ENCODE results near the gene SLC35F6.

DNA sequence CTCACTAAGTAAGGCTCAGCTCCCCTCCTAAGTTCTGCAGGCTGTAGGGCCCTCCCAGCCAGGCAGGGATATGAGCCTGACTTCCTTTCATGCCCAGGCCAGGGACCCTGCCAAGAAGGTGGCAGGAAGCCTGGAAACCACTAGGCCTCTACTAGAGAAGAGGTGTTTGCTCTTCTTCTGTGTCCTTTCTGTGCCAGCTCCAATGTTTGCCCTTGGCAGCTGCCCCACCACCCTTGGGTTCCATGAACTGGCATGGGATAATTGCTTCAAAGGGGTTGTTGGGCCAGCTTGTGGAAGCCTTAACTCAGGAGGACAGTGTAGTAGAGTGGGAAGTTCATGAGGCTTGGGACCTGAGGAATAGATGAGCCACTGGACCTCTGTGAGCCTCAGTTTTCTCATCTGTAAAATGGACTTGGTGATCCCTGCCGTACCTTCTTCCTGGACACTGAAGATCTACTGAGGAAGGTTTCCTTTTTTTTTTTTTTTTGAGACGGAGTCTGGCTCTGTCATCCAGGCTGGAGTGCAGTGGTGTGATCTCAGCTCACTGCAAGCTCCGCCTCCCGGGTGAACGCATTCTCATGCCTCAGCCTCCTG, 3.9 kb downstream of the SLC35F6 start:
- TF ChIP-seq, protein P1, sequence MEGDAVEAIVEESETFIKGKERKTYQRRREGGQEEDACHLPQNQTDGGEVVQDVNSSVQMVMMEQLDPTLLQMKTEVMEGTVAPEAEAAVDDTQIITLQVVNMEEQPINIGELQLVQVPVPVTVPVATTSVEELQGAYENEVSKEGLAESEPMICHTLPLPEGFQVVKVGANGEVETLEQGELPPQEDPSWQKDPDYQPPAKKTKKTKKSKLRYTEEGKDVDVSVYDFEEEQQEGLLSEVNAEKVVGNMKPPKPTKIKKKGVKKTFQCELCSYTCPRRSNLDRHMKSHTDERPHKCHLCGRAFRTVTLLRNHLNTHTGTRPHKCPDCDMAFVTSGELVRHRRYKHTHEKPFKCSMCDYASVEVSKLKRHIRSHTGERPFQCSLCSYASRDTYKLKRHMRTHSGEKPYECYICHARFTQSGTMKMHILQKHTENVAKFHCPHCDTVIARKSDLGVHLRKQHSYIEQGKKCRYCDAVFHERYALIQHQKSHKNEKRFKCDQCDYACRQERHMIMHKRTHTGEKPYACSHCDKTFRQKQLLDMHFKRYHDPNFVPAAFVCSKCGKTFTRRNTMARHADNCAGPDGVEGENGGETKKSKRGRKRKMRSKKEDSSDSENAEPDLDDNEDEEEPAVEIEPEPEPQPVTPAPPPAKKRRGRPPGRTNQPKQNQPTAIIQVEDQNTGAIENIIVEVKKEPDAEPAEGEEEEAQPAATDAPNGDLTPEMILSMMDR (IDR thresholded peaks at IDR 0.05) = no peak
- TF ChIP-seq POLR2AphosphoS5 (IDR thresholded peaks at IDR 0.05) = peak; percentile 53
- no peak for TF ChIP-seq POLR2A (IDR thresholded peaks at IDR 0.05)
